NCI-H146 treated with DMSO at 0.1 percent for 48 hours (cell line): ENCODE measurements around the gene DYNC2H1.
A peak's percentile ranks its signal among the peaks of the same experiment; 100 is the strongest.
"Not testable (repeated sequence)": the region's sequence is repeated elsewhere in the genome, so short reads cannot be mapped to it uniquely, and the experiment has no call there.

Source experiments
- DNase-seq: peaks from one replicate; lab custom pipeline; 2025; ENCODE audit not compliant: unreplicated experiment; lab: John Stamatoyannopoulos, UW

Gene DYNC2H1

DNA sequence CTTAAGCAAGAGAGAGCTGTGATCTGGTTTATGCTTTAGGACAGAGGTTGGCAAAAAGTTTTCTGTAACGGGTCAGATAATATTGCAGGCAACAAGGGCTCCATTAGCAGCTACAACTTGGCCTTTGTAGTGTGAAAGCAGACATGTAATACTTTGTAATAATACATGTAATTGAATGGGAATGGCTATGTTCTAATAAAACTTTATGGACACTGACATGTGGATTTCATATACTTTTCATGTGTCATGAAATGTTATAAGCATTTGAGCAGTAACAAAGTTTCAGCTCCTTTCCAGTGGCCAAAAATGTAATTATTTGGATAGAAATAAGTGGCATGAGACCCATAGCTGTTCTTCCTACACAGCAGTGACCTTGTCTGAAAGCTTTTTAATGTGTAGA is 3.1 kb downstream of the DYNC2H1 start:
- no peak for DNase-seq

DNA sequence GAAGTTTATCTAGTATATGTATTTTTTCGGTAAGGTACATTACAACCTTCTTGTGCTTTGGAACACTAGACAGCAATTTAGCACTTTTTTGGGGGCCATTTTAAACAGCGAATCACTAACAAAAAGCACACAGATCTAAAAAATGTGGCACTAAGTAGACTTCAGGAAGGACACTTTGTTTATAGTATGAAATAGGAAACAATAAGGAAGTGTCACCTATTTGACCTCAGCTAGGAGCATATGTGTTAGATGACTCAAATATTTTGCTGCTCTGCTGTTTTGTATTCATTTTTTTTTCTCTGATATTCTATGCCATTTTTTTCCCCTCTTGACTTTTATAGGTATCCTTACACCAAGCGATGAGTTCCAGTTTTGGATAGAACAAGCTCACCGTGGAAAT is 5.6 kb downstream of the DYNC2H1 start:
- no peak for DNase-seq

DNA sequence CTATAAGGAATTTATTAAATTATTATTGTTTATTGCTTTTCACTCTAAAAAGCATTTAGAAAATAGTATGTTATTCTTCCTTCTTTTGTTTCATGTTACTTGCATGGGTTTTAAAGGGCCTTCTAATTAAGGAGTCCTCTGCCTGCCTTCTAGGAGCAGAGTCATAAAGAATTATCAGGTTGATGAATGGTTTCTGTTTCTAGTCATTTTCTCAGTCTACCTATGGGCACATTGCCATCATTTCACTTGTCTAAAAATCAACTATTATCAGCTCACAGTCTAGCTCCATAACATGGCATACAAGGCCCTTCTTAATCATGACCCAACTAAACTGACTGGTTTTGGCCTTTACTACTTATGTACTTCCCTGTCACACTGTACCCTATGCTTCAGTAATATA is 16.2 kb downstream of the DYNC2H1 start:
- DNase-seq = no peak

DNA sequence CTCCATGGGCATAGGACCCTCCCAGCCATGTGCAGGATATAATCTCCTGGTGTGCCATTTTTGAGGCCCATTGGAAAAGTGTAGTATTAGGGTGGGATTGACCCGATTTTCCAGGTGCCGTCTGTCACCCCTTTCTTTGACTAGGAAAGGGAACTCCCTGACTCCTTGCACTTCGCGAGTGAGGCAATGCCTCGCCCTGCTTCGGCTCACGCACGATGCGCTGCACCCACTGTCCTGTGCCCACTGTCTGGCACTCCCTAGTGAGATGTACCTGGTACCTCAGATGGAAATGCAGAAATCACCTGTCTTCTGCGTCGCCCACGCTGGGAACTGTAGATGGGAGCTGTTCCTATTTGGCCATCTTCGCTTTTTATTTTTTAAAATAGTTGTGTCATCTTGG is 32.8 kb downstream of the DYNC2H1 start:
- DNase-seq = not testable (repeated sequence)

DNA sequence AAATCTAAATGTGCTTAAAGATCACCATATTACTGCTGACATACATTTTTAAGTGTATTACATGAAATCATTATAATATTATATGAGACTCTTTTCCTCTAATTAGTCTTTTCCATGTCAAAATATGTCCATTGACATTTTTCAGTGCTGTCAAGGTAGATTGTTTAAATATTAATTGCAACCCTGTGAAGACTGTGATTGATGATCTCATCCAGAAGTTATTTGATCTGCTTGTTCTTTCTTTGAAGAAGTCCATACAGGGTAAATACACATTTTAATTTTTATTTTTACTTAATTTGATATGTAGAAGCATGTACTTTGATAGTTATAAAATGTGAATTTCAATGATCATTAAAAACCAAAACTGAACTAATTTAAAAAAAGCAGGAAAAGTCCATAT is 38.4 kb downstream of the DYNC2H1 start:
- no peak for DNase-seq

DNA sequence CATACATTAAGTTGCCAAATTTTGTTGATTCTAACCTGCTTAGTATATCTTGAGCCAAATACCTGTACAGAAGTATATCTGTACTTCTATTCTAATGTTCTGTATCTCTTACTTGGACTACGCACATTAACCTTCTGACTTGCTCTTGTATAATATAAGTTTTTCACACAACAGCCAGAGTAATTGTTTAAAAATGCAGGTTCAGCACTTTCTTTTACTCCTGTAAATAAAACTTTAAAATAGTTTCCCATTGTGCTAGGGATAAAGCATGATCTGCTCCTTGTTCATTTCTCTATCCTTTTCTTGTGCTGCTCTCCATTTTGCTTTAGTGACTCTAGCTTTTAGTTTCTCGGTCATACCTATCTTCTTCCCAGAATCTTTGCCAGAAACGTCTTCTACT is 48.3 kb downstream of the DYNC2H1 start:
- DNase-seq = no peak

DNA sequence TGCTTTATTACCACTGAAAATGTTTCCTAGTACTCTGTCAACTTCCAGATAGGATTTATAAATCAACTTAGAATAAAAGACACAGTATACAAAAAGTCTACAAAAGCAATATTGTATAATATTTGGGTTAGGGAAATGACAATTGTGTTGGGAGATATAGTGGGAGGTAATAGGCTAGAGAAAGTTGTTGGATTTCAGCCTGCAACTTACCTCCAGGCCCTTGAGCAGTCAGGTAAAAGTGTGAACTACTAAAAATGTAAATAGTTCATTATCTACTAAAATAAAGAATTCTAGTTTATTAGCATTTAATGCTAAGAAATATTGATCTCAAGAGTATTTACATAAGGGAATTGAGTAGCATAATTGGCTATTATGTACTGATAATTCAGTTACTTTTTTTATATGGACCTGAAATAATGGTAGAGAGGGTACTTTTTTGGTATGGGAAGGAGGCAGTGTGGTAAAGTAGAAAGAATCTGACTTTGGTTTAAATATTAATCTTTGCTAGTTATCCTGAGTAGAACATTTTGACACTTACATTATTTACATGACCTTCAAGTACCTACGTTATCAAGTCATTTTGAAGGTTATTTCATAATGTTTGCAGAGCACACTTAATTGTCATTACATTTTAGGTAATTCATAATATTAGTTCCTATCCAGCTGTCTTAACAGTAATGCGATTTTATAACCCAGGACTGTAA is 55.0 kb downstream of the DYNC2H1 start:
- DNase-seq = no peak

DNA sequence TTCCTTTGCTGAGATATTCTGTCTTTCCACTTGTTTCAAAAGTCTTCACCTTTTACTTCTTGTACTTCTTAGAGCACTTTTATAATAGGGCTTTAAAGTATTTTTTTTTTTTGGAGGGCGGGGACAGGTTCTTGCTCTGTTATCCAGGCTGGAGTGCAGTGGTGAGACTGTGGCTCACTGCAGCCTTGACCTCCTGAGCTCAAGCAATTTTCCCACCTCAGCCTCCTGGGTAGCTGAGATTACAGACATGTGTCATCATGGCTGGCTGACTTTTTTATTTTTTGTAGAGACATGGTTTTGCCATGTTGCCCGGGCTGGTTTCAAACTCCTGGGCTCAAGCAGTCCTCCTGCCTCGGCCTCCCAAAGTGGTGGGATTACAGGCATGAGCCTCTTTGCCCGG is 57.9 kb downstream of the DYNC2H1 start:
- DNase-seq = no peak

DNA sequence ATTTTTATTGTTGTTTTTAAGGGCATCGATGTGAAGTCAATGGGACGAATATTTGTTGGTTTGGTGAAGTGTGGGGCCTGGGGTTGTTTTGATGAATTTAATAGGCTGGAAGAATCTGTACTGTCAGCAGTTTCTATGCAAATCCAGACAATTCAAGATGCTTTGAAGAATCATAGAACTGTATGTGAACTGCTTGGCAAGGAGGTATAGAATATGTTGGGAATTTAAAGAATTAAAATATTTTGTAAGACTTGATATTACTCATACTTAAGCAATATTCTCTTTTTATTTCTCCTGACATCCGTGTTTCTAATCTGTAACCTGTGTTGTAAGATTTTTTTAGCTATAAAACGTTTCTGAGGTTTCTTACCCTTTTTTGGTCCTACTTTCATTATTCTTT is 61.6 kb downstream of the DYNC2H1 start:
- DNase-seq = no peak

DNA sequence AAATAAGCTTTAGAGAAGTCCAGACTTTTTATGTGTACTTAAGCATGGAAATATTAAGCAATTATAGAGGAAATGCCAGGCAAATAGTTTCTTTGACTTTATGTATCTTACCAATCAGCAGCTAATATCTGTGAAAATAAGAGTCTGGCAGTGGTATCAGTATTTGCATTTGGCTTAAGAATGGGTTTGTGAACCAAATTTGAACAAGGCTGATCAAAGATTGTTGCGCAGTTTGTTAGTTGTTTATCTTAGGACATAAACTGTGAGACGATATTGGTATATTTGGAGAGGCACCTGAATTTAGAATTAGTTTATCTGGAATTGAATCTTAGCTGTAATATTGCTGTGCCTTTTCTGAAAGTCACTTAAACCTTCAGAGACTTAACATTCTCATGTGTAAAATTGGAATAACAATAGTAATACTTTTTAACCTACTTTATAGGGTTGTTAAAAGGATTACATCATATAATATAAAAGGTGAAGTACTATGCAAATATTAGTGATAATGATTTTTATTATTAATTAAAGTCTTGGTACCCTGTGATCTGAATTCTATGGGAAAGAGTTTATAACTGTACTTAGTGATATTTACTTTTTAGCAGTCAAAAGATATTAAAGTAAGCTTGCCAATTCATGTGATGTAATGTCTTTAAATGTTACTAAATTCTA is 66.4 kb downstream of the DYNC2H1 start:
- DNase-seq = no peak

DNA sequence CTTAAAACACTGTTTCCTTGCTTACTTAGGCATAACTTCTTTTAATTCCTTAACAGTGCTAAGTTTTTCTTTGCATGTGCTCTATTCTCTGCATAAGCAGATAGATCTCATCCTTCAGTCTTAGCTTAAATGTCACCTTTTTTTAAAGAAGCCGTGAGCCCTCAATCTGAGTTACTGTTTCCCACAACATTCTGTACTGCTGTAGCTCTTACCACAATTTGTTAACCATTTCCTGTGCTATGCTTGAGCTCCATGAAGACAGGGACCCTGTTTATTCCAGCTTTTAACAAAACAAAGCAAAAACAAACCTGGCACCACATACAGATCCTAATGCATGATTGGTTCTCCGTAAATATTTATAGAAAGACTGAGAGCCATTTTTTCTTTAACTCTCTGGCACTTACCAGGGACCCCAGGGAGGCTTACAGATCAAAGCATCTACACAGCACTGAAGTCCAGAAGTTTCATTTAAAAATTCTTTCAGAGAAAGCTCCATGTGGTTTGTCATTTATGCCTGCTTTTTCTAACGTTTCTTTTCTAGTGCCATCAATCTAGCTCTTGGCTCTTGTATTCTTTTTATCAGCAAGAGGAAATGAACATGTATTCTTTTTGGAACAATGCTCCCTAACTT is 74.9 kb downstream of the DYNC2H1 start:
- no peak for DNase-seq

DNA sequence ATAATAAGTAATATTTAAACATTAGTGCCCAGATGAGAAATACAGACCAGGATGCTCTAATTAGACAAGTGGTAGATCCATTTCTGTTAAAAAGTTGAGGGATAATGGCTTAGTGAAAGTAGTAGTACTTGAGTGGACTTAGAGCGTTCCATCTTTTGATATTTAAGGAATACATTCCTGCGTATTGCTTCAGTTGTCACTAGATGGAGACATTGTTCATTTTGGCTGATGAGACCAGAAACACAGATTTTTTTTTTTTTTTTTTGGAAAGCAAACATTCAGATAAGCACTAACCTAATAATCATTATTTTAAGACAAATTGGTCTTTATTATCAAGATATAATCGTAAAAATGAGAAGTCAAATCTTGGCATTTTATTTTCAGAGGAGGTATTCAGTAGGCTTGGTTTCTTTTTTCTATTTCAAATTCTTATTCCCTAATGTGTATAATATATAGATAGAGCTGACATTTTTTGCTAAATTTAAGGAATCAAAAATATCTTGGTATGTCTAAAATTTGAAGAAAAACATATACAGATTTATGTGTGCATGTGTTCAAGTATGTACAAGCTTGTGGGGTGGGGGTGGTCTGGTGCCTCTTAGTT is 92.9 kb downstream of the DYNC2H1 start:
- peak; percentile 56 for DNase-seq

DNA sequence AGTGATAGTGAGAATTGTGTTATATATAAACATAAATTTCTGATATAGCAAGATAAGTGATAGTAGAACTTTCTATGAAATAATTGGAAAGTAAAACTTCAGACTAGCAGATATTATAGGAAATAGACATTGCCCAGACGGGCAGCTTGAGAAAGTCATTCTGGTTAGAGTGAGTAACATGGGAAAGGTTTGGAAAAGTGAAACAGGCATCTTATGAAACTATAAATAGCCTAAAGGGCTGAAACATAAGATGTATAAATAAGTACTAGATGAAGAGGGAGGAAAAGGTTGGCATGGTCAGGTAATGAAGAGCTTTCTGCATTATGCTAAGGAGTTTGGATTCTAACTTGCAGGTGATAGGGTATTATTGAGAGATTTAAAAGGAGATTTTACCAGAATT is 101.3 kb downstream of the DYNC2H1 start:
- DNase-seq = no peak

DNA sequence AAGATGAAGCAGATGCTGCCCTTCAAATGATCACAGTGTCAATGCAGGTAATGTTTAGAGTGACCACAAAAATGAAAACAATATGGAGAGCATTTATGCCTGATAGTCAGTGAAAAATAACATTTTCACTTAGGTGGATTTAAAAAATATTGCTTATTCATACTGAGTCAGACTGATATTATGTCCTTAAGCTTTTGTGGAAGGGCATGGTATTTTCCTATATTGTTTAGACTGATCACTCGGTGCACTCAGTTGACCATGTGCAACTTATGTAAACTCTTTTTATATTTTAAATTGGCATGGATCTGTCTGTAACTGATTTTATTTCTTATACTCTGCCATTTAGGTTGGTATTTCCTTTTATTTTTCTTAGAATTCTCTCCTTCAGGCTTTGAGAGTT is 106.6 kb downstream of the DYNC2H1 start:
- no peak for DNase-seq

DNA sequence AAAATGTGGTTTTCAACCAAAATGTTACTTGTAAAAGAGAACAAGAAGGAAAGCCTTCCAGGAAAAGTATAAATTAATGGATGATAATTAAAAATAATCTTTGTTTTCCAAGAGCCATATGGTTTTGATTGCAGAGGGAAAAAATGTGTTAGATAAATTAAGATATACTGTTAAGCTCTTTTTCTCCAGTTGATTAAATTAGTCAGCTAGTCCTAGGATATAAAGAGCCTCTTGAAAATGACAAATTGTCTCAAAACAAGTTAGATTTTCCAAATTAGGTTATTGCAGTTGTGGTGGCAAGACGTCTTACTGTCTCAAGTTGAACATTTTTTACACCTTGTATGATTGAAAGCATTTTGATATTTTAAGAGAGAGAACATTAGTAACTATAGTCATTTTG is 110.9 kb downstream of the DYNC2H1 start:
- DNase-seq = no peak

DNA sequence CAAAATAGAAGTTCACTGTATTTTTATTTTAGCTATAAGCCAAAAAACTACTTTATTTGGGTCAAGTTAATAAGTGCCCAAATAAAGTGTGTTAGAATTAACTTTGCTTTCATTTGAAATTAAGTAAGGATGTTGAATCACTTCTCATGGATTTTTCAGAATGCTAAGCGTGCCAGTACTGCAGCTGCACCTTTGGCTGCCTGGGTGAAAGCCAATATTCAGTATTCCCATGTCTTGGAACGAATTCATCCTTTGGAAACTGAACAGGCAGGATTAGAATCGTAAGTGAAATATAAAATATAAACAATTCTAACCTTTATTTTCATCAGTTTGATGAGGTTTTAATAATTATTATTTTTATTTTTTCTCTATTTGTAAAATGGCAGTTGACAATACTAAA is 113.6 kb downstream of the DYNC2H1 start:
- no peak for DNase-seq

DNA sequence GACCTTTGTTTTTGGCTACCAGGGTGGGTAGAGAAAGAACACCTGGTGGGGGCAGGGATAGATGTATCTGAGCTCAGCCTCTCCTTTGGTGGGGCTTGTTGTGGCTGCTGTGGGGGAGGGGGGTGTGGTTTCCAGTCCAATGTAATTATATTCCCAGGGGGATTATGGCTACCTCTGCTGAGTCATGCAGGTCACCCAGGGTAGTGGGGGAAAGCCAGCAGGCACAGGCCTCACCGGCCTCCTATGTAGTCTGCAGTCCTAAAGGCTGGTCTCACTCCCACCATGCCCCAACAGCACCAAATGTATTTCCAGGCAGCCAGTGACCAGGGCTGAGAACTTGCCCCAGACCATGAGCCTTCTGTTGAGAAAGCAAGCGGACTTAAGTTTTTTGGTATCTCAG is 119.6 kb downstream of the DYNC2H1 start:
- no peak for DNase-seq

DNA sequence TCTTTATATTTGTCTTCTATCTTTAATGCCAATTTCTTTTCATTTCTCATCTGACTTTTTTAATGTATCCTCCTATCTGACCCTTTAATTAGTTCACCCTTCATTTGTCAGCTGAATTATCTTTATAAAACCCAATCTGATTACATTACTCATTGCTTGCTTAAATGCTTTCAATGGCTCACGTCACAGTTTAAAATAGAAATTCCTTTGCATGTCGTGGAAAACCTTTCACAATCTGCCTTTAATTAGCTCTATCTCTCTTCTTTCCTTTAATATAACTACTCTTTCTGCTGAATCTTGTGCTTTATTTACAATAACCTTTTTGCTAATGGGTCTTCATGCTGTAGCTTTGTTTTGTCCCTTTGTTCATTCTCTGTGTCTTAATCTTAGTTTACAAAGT is 125.7 kb downstream of the DYNC2H1 start:
- DNase-seq = no peak

DNA sequence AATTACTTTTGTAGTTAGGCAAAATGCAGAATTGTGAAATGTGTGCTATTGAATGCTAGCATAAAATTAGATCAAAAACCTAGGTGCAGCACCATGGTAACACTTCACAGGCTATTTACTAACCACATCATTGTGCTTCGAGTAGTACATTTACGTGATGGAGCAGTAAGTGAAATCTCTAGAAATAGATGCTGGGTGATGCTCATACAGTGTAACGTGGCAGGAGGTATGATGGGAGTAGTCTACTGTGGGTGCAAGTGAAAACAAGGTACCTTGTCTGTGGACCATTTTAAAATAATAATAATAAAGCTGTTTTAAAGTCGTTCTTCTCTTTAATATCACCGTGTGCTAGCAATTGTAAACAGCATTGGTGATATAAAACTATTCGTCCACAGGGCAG is 132.3 kb downstream of the DYNC2H1 start:
- no peak for DNase-seq

DNA sequence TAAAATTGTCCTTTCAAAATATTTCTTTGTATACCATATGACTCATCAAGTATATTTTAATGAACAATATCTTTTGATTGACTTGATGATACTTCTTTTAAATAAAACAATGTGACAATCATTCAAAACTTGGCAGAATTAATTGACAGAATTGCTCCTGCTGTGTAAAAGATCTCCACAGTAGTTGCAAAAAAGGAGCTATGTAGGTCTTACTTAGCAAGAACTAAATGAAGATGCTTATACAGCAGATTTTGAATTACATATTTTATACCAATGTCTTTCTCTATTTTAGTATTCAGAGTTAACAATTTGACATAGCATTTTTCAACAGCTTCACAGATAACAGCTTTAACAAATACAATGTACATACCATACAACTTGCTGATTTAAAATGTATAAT is 144.9 kb downstream of the DYNC2H1 start:
- no peak for DNase-seq

DNA sequence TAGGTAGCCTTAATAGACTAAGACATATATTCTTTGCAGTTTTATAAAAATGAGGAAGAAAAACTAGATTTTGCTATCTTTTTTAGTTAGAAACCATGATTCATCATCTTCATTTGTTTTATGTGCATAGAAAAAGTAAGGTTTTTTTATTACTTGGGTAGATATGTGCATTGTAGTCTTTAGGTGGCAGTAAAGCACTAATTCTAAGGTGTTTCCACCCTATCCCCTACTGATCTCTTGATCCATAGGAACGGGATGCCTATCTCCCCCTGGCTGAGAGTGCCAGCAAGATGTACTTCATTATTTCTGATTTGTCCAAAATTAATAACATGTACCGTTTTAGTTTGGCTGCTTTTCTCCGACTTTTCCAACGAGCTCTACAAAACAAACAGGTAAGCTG is 148.1 kb downstream of the DYNC2H1 start:
- DNase-seq = no peak

DNA sequence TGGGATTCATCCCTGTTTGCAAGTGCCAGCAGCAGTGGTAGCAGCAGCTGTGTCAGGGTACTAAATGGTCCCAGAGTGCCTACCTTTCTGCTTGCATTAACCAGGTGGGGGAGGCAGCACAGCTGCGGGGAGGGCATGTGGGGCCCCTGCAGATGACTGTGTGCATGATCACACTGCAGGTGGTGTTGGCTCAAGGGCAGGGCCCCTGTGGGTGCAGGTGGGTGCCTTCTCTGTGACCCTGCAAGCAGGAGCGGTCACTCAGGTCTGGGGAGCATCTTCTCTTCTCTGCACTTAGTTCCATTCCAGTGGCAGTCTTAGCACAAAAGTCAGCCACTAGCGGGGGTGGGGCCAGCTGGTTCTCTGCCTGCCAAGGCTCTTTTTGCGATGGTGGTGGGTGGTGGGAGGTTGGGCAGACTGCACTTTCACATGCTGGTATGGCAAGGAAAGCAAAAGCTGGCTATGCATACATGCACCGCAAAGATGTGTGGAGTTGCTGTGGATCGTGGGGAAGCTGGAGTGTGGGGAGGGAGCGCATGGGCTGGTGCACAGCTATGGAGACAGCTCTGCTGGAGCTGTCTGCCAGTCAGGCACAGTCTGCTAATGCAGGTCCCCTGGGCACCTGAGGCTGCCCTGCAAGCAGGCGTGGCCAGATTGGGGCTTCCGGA is 157.1 kb downstream of the DYNC2H1 start:
- DNase-seq = no peak
